Calu3 (cell line): ENCODE results near the gene ADAR. TPM values are rescaled to one million over a fixed set of nuclear protein-coding genes. Genes with fewer than 3 reads are reported as not detected.

ENCODE experiments used
- BruUV-seq: library from RNA; stranded (reverse); fragments of 400-500 nt; replicated peaks from 2 replicates; lab custom pipeline; 2021; lab: Mats Ljungman, UMichigan
- CTCF ChIA-PET: fragments of 300-600 bp; sonication (Branson Sonifier 250); formaldehyde crosslinking; loops from one replicate; lab custom pipeline; 2022; ENCODE audit warnings: antibody characterized with exemption; lab: Charles Lee
- DNase-seq: peaks from one replicate; pipeline ENCODE4 v3.0.0; 2022
- H3K27ac Mint-ChIP-seq: one replicate; pipeline ENCODE4 v1.8.0; 2022; ENCODE audit warnings: mixed read lengths; ENCODE audit not compliant: unreplicated experiment
- H3K27me3 Mint-ChIP-seq: one replicate; pipeline ENCODE4 v1.8.0; 2022; ENCODE audit warnings: mixed read lengths; ENCODE audit not compliant: unreplicated experiment
- H3K36me3 Mint-ChIP-seq: one replicate; pipeline ENCODE4 v1.8.0; 2022; ENCODE audit warnings: mild to moderate bottlenecking, moderate library complexity, mixed read lengths; ENCODE audit not compliant: insufficient read depth, unreplicated experiment
- H3K4me1 Mint-ChIP-seq: one replicate; pipeline ENCODE4 v1.8.0; 2022; ENCODE audit warnings: mild to moderate bottlenecking, low read depth, mixed read lengths; ENCODE audit not compliant: unreplicated experiment
- H3K4me3 Mint-ChIP-seq: one replicate; pipeline ENCODE4 v1.8.0; 2022; ENCODE audit warnings: mild to moderate bottlenecking, low read depth, moderate library complexity, mixed read lengths; ENCODE audit not compliant: unreplicated experiment
- H3K9me3 Mint-ChIP-seq: one replicate; pipeline ENCODE4 v1.8.0; 2022; ENCODE audit warnings: low read depth, mixed read lengths; ENCODE audit not compliant: unreplicated experiment
- intact Hi-C: fragments of 100-400 bp; cut with micrococcal nuclease; formaldehyde crosslinking; loops from one replicate; pipeline ENCODE4 v1.10.0; 2022; ENCODE audit not compliant: unreplicated experiment
- total RNA-seq: library from RNA; stranded (reverse); gene quantifications from 2 replicates; pipeline ENCODE4 v1.2.3, GENCODE V29; 2022
- TF ChIP-seq, protein P1 (sequence below): fragments of 200-600 bp; IDR thresholded peaks from one replicate; pipeline ENCODE4 v1.8.0; 2022; ENCODE audit warnings: antibody characterized with exemption; ENCODE audit not compliant: unreplicated experiment

ADAR gene
- total RNA-seq, 1 experiment from 2014 or later = 298 TPM

DNA sequence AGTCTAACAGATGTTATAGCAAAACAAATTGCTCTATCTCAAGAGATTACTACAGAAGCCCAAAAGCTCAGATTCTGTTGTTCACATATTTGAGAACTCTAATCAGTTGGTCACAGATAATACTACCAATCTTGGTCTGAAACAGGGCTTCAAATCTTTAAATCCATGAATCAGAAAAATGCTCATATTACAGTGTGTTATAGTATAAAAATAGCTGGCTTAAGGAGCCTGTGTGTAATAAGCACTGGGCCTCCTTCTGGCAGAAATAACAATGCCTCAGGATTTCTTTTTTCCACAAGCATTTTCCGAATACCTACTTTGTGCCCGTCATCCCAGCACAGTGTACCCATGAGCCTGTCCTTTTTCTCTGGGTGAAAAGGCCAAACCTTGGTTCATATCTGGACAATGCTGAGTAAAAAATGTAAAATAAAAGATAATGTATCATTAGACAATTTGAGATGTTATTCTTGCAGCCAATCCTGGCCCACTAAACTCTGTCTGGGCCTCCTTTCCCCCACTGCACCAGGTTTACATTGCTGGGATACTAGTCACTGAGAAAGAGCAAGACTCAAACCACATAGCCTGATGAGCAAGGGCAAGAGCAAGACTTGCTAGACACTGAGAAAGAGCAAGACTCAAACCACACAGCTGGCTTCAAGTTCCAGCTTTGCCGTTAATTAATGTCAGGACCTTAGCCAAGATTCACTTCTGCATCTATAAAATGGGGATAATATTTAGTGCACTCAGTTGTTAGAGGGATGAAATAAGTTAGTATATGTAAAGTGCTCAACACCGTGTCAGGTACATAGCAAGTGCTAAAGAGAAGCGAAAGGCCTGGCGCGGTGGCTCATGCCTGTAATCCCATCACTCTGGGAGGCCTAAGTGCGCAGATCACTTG, 17.0 kb upstream of the ADAR start:
- CTCF ChIA-PET = no interaction called here
- DNase-seq = no peak
- BruUV-seq = TSS peak; percentile 12
- Mint-ChIP-seq H3K9me3 (peaks cover 4% of the 10 kb centered on the region), H3K27me3 (no peaks in the 10 kb centered on the region), H3K4me1 (peaks cover 22% of the 10 kb centered on the region), H3K36me3 (peaks cover 31% of the 10 kb centered on the region), H3K27ac (no peak overlapping the region), H3K4me3 (no peak overlapping the region)
- intact Hi-C loops = no loop called here
- TF ChIP-seq, protein P1, sequence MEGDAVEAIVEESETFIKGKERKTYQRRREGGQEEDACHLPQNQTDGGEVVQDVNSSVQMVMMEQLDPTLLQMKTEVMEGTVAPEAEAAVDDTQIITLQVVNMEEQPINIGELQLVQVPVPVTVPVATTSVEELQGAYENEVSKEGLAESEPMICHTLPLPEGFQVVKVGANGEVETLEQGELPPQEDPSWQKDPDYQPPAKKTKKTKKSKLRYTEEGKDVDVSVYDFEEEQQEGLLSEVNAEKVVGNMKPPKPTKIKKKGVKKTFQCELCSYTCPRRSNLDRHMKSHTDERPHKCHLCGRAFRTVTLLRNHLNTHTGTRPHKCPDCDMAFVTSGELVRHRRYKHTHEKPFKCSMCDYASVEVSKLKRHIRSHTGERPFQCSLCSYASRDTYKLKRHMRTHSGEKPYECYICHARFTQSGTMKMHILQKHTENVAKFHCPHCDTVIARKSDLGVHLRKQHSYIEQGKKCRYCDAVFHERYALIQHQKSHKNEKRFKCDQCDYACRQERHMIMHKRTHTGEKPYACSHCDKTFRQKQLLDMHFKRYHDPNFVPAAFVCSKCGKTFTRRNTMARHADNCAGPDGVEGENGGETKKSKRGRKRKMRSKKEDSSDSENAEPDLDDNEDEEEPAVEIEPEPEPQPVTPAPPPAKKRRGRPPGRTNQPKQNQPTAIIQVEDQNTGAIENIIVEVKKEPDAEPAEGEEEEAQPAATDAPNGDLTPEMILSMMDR = no peak

DNA sequence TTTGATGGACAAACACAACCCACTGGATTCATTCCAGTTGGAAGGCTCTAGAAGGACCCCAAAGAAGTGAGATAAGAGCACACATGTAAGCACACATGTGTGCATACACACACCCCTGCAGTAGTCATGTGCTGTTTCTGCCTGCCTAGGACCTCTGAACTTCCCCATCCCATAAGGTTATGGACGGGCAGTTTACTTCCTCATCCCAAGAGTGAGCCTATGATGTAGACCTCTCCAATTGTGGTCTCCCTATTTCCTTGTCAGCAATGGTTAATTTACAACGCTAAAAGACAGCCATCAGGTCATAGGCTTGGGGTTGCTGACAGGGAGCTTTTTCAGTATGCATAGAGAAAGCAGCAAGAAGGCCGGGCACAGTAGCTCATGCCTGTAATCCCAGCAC, 15.4 kb upstream of the ADAR start:
- Mint-ChIP-seq H3K27ac (no peak overlapping the region), H3K36me3 (peaks cover 25% of the 10 kb centered on the region), H3K4me1 (peaks cover 22% of the 10 kb centered on the region), H3K27me3 (no peaks in the 10 kb centered on the region), H3K9me3 (no peaks in the 10 kb centered on the region), H3K4me3 (no peak overlapping the region)
- DNase-seq = no peak
- no TSS peak for BruUV-seq
- CTCF ChIA-PET = no interaction called here
- TF ChIP-seq, protein P1 = no peak
- intact Hi-C loops = no loop called here

DNA sequence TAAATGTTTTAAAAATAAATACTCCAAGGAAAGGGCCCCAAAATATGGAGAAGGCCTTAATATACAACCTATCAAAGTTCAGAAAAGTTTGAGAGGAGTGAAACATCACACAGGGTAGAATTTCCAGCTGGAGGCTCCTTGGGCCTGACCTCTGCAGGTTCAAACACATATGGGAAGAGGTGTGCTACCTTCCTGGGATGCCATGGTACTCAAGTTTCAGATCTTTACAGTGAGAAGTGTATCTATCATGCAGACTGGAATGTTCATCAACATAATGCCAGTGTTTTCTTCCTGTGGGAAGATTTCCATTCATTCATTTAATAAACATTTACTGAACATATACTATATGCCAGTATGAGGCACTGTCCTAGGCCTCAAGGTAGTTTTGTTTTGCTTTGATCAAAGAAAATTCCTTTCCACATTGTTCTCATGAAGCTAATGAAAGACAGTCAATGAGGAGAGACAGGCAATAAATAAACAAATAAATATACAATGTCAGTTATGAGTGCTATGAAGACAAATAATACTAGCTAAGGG, 14.6 kb upstream of the ADAR start:
- no peak for DNase-seq
- no TSS peak for BruUV-seq
- Mint-ChIP-seq H3K4me1 (peaks cover 22% of the 10 kb centered on the region), H3K9me3 (no peaks in the 10 kb centered on the region), H3K27ac (no peak overlapping the region), H3K36me3 (peaks cover 18% of the 10 kb centered on the region), H3K4me3 (no peak overlapping the region), H3K27me3 (no peaks in the 10 kb centered on the region)
- TF ChIP-seq, protein P1 = no peak
- intact Hi-C loops = no loop called here
- CTCF ChIA-PET = no interaction called here

DNA sequence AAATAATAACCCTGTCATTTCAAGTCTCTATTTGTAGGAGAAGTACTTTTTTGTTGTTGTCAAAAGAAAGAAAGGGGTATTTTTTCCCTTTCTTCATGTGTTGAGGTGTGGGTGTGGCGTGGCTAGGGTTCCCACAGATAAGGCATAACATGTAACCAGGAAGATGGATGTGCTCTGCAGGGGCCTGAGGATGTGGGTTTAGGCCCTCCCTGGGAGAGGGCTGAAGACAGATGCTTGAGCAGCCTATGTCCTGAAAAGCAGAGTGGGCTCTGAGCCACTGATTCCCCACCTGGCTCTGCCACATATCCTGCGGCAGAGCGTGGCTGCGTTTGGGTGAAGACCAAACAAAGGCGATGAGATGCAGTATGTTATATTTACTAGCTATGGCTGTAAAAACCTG, 13.9 kb upstream of the ADAR start:
- CTCF ChIA-PET = interaction anchor here (0.6 kb wide), 1 partner anchor 13 kb away, joined by 6 read pairs; no protein-coding TSS in a partner anchor
- intact Hi-C loops = no loop called here
- H3K27ac Mint-ChIP-seq = no peak overlapping the region
- peaks cover 11% of the 10 kb centered on the region for H3K36me3 Mint-ChIP-seq
- no TSS peak for BruUV-seq
- no peak for DNase-seq
- H3K4me3 Mint-ChIP-seq = no peak overlapping the region
- TF ChIP-seq, protein P1 = no peak
- H3K27me3 Mint-ChIP-seq = no peaks in the 10 kb centered on the region
- H3K9me3 Mint-ChIP-seq = no peaks in the 10 kb centered on the region
- H3K4me1 Mint-ChIP-seq = peaks cover 18% of the 10 kb centered on the region
